Activated T-helper 1 cell treated with Interleukin-2 at 50 U/mL for 16 hours (primary cell): ENCODE measurements around the gene STPG2.

ENCODE experiments used
- DNase-seq: peaks from one replicate; pipeline ENCODE4 v3.0.0-alpha.2; 2020; ENCODE audit warnings: low read depth

The STPG2 gene

GRCh38 chr4:98092833-98093439 lies 50.3 kb downstream of the STPG2 start:
- DNase-seq: no peak

DNA sequence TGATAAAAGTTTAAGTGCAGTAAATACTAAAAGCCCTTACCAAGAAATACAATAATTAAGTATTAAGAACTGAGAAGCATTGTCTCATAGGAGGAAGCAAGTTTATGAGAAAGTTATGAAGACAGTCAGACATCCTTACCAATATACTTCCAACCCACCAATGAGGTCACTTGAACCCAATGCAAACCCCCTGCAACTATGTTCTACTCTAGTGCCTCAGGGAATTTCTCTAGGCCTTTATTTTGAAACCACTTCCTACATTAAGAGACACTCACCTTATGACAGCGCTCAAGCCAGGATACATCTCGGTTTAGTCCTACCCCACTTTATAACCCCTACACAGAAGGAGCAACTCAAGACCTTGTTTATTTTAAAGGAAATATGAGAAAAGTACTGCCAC lies 61.3 kb downstream of the STPG2 start:
- no peak for DNase-seq

DNA sequence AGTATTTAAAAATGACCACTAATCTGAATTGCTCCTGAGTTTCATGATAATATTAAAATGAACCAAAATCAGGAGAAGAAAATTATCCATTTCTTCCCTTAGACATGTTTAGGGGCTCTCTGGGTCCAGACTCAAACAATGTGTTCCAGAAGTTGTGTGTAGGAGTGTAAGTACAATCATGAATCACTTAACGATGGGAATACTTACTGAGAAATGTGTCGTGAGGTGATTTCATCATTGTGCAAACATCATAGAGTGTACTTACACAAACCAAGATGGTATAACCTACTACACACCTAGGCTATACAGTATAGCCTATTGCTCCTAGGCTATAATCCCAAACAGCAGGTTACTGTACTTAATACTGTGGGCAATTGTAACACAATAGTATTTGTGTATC lies 74.8 kb downstream of the STPG2 start:
- DNase-seq: no peak

- DNase-seq: no peak
These were observed 87.3 kb downstream of the STPG2 start for GRCh38 chr4:98055800-98056501.

DNA sequence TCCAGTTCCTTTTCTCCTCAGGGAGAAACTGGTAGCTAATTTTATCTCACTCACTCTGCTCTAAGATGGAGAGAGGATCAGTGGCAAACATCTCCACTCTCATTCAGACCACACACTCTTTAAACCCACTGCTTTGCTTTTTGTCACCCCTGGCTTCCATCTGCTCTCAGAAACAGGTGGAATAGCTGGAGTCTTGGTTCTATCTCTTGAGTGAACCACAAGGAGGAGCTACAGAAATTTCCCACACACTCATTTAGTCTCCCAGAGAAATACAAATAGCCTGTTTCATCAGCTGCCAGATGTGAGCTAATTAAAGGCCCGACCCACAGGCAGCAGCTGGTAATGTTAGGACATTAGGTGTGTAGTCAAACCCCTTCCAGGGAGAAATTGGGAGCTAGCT lies 96.6 kb downstream of the STPG2 start:
- no peak for DNase-seq

DNA sequence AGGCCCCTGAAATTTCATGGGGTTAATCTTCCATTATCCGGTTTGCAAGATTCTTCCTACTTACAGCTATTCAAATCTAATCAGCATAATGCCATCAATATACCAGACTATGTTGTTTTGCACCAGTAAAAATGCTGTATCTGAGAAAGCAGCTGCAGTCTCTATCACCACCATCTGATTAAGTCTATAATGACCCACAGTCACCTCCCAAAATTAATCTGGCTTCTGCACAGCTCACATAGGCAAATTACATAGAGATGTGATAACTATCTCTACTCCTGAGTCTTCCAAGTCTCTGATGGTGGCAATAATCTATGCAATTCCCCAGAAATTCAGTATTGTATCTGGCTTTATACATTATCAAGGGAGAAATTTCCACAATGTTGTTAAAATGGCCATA lies 113.2 kb downstream of the STPG2 start:
- no peak for DNase-seq

DNA sequence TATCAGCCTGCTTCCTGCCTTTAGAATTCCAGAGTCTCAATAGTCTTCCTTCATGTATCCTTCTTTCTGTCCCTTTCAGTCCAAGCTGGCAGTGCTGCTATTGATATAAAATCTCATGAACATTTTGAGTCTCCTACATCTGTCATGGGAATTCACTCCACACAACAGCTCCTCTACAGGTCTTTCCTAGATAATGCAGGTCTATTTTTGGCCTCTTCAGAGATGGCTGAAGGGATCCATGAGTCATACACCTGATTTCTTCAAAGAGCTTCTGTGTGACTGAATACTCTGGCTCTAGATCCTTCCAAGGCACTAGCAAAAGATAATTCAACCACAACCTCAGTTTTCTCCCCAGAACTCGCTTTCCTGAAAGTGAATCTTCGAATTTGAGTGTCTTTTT lies 115.4 kb downstream of the STPG2 start:
- DNase-seq: no peak

DNA sequence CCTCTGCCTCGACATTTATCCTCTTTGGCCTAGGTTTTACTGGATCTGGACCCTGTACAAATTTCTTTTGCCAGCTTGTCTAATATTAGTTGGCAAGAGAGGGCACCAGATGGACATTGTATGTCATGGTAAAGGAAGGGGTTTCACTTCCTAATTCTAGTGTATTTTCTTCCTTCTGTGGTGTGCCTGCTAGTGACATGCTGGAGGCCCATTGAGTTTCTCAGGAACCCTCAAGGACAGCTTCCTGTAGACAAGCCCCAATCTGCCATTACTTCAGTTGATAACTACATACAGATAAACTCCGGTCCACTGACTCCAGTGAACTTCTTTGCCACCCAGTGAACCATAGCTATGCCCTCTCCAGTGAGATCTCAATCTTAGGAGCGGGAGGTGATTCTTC lies 116.9 kb downstream of the STPG2 start:
- DNase-seq: no peak

- no peak for DNase-seq
These were observed 136.4 kb downstream of the STPG2 start for GRCh38 chr4:98006814-98007412.

DNA sequence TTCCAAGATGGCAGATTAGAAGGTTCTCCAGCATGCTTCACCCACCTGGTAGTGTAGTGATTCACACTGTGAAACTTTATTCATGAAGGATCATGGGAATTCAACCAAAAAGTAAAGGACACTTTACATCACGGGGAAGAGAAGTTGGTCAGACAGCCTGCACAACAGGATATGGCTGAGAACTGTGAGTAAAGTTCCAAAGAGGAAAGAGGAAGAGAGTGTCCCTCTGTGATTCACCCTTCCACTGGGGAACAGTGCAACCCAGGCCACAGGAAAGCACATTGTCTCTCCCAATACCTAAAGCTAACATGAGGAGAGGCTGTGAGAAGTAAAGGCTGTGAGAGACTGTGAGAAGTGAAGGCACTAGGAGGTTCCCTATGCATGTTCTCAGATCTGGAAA lies 137.2 kb downstream of the STPG2 start:
- DNase-seq: no peak

GRCh38 chr4:98000940-98001339 lies 142.3 kb downstream of the STPG2 start:
- DNase-seq: no peak

GRCh38 chr4:97998203-97998602 lies 145.1 kb downstream of the STPG2 start:
- DNase-seq: no peak

- no peak for DNase-seq
These were observed 148.4 kb downstream of the STPG2 start for GRCh38 chr4:97994765-97995465.

- DNase-seq: no peak
These were observed 152.9 kb downstream of the STPG2 start for GRCh38 chr4:97990409-97990808.

DNA sequence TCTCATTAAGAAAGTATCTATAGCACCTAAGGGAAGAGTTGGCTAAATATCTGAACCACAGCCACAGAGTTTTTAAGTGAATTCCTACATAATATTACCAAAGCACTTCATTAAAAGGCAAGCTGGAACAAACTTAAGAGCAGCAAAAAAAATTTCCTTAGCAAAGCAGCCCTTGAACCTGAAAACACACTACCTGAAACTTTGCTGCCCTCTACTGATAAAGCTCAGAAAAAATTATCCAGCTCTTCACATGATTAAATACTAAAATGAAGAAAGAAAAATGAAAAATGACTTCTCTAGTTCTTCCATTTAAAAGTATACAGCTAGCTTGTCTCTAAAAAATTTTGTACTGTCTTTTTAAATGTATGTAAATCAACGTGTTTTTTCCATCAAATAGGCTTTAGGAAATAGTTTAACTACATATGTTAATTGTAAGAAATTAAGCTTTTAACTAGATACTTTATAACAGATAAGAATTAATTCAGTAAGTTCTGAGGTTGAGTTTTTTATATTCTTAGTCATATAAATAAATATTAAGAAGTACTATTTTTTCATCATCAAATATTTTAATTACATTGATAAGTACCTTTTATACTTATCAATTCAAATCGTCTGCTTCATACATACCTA lies 156.1 kb downstream of the STPG2 start:
- DNase-seq: no peak

- DNase-seq: no peak
These were observed 158.6 kb downstream of the STPG2 start for GRCh38 chr4:97984545-97985131.

GRCh38 chr4:97978791-97979488 lies 164.3 kb downstream of the STPG2 start:
- no peak for DNase-seq

DNA sequence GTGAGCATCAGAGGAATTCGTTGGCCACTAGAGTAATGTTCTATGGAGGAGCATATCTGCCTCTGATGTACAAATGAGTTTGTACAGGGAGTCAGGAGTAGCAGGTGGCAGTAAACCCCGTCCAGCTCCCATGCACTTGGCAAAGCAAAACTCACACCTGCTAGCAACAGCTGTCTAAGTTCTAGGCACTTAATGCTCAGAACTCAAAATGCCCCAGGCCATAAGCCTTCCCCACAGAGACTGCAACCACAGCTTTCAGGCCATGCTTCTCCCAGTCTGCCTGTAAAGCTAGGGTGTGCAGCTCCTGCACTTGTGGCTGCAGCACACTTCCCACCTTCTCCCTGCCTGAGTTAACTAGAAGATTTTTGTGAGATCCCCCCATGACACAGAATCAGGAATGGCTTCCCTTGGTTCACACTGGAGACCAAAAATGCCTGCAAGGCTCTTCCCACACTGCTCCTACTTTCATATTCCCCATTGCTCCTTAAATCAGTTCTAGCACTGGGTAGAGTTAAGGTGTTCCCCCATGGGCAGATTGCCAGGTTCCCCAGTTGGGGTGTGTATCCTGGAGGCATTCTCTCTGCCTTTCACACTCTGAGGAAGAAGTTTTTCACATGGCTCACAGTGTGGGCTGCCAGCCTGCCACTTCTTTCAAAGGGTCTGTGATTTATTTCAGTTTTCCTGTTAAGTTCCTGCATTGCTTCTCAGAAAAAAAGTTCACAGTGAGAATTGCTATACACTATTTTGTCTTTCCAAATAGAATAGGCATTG lies 189.9 kb downstream of the STPG2 start:
- no peak for DNase-seq

DNA sequence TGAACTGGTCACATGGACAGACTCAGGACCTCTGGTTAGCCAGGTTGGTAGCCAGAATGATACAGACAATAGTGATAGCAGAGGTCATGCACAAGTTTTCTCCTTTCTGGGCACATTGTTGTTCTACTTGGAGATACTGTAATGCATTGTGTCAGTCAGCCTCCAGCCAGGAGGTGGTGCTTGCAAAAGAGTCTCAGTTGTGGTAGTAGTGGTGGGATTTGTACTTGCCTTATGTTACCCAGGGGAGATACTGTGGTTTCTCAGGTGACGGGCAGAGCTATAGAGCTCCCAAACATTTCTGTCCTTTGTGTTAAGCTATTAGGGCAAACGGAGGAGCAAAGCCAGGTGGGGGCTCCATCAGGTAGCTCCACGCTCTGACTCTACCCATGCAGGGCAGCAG lies 190.5 kb downstream of the STPG2 start:
- no peak for DNase-seq

- DNase-seq: no peak
These were observed 192.4 kb downstream of the STPG2 start for GRCh38 chr4:97950836-97951235.

DNA sequence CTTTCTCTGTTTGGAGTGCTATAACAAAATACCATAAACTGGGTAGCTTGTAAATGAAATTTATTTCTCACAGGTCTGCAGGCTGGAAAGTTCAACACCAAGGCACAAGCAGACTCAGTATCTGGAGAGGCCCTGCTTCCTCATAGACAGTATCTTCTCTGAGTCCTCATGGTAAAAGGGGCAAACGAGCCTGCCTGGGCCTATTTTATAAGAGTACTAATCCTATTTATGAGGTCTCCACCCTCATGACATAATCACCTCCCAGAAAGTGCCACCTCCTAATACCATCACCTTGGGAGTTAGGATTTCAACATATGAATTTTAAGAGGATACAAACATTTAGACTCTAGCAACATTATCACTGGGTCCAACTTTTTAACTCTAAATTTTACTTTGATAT lies 200.3 kb downstream of the STPG2 start:
- no peak for DNase-seq
